Frontal cortex (tissue), 4 donors: ENCODE data around the gene RPIA. TPM values are rescaled to one million over a fixed set of nuclear protein-coding genes. Genes with fewer than 3 reads are reported as not detected.

Experiments used
- DNase-seq, 2 donors: peaks; one replicate each; pipeline ENCODE4 v3.0.0; 2012; ENCODE audit warnings: low spot score in 2 of 2
- FAIRE-seq: peaks from 2 replicates; lab custom pipeline; 2012; peaks lifted over from hg19 to GRCh38; lab: Jason Lieb, UNC
- total RNA-seq: library from RNA; depleted of rRNA; stranded (reverse); fragments of >200 nt; gene quantifications from one replicate; pipeline ENCODE4 v1.2.3, GENCODE V29; 2014
- donor health status: control.
- donor health status: control.
- donor health status: control.

Gene RPIA
- total RNA-seq, 1 donor from 2014 or later = 10.2 TPM

- DNase-seq (no peak), FAIRE-seq (no peak)
Measured at GRCh38 chr2:88683160-88684021, 8.1 kb upstream of the RPIA start.

DNA sequence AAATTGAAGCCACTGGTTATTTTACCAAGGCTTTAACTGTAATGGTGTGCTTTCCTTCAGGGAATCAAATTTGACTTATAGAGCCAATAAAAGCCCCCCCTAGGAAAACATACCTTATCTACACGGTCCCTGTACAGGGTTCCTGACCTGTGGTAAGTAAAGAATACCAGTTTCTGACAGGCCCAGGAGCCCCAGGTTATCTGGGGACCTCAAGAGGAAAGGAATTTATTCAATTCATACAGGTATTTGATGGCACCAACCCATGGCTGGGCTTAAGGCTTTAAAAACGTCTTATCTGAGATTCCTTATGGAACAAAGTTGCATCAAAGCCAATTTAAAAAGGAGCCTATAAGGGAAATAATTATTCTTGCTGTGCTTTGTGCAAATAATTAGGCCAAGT, 7.0 kb upstream of the RPIA start:
- no peak for FAIRE-seq
- no peak for DNase-seq

- FAIRE-seq (no peak), DNase-seq (no peak)
Measured at GRCh38 chr2:88686320-88686719, 5.2 kb upstream of the RPIA start.

- no peak for FAIRE-seq
- DNase-seq = no peak
Measured at GRCh38 chr2:88687384-88687783, 4.1 kb upstream of the RPIA start.

GRCh38 chr2:88690591-88691338, 708 bp upstream of the RPIA start:
- no peak for DNase-seq
- no peak for FAIRE-seq

- FAIRE-seq (no peak), DNase-seq (no peak)
Measured at GRCh38 chr2:88692187-88692586, 714 bp downstream of the RPIA start.

DNA sequence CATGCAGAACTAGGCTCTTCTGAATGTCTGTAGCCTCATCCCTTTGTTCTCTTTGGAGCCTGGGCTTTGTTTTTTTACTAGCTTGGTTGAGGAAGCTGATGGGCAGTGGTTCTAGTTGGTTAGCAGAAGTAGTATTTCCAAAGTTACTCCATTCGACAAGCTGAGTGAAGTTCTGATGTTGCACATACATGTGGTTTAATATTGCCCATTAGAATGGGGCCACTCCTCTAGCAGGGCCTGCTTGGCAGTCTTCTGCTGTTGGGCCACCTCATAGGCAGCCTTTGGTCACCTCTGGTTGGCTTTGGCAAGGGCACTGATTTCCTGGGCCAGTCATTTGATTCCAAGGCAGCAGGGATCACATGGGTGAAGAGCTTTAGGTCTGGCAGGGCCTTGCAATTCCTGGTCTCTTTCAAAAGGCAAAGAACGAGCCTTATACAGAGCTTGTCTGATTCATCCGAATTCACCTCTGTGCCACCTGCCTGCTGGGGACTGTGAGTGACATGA, 2.5 kb downstream of the RPIA start:
- DNase-seq (no peak), FAIRE-seq (no peak)

DNA sequence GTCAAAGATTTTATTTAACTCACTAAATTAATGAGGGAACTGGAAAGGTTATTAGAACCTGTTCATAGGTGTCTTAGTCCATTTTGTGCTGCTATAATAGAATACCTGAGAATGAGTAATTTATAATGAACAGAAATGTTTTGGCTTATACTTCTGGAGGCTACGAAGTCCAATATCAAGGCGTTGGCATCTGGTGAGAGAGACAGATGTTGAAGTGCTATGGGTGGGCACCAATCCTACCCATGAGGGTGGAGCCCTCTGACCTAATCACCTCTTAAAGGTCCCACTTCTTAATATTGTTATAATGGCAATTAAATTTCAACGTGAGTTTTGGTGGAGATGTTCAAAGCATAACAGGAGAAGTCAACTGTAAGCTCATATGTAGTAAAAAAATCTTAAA, 5.1 kb downstream of the RPIA start:
- DNase-seq (no peak), FAIRE-seq (no peak)

DNA sequence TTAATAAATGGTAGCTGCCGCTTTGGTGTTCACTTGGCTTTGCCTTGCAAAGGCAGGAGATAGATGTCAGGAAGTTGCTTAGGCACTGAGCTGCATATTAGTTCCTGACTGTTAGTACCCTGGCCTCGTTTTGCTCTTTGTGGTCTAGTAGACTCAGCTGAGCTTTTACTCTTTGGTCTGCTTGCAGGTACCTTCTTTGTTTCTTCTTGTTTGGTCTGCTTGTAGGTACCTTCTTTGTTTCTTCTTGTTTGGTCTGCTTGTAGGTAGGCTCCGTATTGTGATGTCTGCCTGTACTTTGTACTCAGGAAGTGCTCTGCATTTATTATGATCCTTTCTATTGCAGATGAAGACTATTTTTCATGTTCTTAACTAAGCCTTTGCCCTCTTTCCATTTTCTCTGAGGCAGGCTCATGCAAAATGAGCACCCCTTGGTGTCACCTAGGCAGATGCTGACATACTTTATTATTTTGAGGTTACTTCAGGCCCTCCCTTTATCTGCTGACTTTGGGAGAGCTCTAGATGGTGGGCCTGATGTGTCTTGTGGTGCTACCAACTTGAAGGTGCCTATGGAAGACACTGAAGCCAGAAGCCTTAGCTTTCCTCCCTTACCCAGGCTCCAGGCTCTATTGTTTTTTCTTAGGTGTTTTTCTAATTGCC, 6.0 kb downstream of the RPIA start:
- DNase-seq (no peak), FAIRE-seq (no peak)

- no peak for DNase-seq
- no peak for FAIRE-seq
Measured at GRCh38 chr2:88698027-88698413, 6.5 kb downstream of the RPIA start.

DNA sequence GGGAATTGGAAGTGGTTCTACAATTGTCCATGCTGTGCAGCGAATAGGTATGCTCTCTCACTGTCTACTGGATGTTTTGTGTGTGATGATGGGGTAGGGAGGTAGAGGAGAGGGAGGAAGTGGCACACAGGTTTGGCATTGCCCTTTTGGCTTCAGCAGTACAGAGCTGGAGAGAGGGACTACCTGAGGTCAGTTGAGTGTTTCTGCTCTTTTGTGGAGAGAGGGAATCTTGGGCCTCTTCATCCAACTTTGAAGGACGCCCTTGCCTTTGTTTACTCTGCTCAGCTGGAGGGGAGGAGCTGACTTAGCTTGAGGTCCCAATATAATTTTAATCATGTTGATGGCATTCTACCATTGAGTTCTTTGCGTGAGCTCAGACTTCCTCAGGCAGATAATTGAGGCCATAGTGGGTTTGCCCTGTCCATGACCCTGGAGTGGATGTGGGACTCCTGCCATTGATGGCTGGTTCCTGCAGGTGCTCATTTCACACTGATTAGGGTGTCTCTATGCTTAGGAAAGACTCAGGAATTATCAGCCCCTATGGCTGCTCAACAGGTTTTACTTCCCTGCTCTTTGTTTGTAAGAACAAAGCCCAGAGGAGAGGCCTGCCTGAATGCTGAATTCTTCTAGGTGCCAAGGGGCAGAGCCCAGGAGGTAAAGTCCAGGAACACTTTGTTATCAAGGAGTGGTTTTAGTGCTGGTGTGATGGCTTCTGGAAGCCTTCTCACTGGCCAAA, 7.2 kb downstream of the RPIA start:
- FAIRE-seq = no peak

DNA sequence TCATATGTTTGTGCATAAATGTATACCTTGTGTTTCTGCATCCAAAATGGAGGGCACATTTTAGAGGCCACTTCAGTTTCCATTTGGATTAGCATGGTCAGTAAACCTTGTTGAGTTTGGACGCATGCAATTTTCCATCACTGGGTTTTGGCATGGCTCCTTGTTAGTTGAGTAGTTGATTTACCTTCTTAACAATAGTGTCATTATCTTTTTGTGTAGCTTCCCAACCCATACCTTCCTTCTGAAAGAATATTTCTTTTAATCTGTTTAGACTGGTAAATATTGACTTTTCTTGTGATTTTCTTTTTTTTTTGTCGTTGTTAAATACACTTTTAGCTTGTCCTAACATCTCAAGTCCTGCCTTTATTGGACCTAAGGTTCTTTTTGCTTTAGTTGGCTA, 15.5 kb downstream of the RPIA start:
- DNase-seq (no peak), FAIRE-seq (no peak)

More for the DNA sequence above, 7.2 kb downstream of the RPIA start:
- no peak for DNase-seq

GRCh38 chr2:88709181-88709631, 17.7 kb downstream of the RPIA start:
- FAIRE-seq (no peak), DNase-seq (no peak)

GRCh38 chr2:88711289-88711688, 19.8 kb downstream of the RPIA start:
- no peak for DNase-seq
- no peak for FAIRE-seq

- FAIRE-seq (no peak), DNase-seq (no peak)
Measured at GRCh38 chr2:88711897-88712296, 20.4 kb downstream of the RPIA start.

GRCh38 chr2:88713408-88713807, 21.9 kb downstream of the RPIA start:
- DNase-seq = no peak
- no peak for FAIRE-seq

GRCh38 chr2:88714667-88715066, 23.2 kb downstream of the RPIA start:
- FAIRE-seq (no peak), DNase-seq (no peak)

- FAIRE-seq = no peak
- DNase-seq = no peak
Measured at GRCh38 chr2:88720399-88720798, 28.9 kb downstream of the RPIA start.

GRCh38 chr2:88721268-88721667, 29.8 kb downstream of the RPIA start:
- DNase-seq = no peak
- peak; percentile 83 for FAIRE-seq
